ENCODE results near the gene H19.

- TF ChIP-seq, protein P1, sequence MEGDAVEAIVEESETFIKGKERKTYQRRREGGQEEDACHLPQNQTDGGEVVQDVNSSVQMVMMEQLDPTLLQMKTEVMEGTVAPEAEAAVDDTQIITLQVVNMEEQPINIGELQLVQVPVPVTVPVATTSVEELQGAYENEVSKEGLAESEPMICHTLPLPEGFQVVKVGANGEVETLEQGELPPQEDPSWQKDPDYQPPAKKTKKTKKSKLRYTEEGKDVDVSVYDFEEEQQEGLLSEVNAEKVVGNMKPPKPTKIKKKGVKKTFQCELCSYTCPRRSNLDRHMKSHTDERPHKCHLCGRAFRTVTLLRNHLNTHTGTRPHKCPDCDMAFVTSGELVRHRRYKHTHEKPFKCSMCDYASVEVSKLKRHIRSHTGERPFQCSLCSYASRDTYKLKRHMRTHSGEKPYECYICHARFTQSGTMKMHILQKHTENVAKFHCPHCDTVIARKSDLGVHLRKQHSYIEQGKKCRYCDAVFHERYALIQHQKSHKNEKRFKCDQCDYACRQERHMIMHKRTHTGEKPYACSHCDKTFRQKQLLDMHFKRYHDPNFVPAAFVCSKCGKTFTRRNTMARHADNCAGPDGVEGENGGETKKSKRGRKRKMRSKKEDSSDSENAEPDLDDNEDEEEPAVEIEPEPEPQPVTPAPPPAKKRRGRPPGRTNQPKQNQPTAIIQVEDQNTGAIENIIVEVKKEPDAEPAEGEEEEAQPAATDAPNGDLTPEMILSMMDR (IDR thresholded peaks at IDR 0.05; ENCODE audit: insufficient read depth, low read depth, low read length), result no peak
- no peak for TF ChIP-seq EZH2 (IDR thresholded peaks at IDR 0.05; ENCODE audit: insufficient read depth, low read length)
These were observed 31.1 kb downstream of the H19 start for GRCh38 chr11:1966531-1966930.
